ENCODE measurements around the gene ZDHHC14.

Gene ZDHHC14

GRCh38 chr6:157440171-157440570 is 59.2 kb downstream of the ZDHHC14 start:
- no peak for DNase-seq (ENCODE audit: low read depth)
- TF ChIP-seq, protein P1, sequence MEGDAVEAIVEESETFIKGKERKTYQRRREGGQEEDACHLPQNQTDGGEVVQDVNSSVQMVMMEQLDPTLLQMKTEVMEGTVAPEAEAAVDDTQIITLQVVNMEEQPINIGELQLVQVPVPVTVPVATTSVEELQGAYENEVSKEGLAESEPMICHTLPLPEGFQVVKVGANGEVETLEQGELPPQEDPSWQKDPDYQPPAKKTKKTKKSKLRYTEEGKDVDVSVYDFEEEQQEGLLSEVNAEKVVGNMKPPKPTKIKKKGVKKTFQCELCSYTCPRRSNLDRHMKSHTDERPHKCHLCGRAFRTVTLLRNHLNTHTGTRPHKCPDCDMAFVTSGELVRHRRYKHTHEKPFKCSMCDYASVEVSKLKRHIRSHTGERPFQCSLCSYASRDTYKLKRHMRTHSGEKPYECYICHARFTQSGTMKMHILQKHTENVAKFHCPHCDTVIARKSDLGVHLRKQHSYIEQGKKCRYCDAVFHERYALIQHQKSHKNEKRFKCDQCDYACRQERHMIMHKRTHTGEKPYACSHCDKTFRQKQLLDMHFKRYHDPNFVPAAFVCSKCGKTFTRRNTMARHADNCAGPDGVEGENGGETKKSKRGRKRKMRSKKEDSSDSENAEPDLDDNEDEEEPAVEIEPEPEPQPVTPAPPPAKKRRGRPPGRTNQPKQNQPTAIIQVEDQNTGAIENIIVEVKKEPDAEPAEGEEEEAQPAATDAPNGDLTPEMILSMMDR (conservative IDR thresholded peaks at IDR 0.05; ENCODE audit: low read depth, low read length), result no peak
- H3K4me3 ChIP-seq (ENCODE audit: low read length), result no peak overlapping the region

GRCh38 chr6:157442291-157442690 is 61.3 kb downstream of the ZDHHC14 start:
- TF ChIP-seq, protein P1 (conservative IDR thresholded peaks at IDR 0.05; ENCODE audit: low read depth, low read length), result no peak
- no peak for DNase-seq (ENCODE audit: low read depth)
- no peak overlapping the region for H3K4me3 ChIP-seq (ENCODE audit: low read length)

DNA sequence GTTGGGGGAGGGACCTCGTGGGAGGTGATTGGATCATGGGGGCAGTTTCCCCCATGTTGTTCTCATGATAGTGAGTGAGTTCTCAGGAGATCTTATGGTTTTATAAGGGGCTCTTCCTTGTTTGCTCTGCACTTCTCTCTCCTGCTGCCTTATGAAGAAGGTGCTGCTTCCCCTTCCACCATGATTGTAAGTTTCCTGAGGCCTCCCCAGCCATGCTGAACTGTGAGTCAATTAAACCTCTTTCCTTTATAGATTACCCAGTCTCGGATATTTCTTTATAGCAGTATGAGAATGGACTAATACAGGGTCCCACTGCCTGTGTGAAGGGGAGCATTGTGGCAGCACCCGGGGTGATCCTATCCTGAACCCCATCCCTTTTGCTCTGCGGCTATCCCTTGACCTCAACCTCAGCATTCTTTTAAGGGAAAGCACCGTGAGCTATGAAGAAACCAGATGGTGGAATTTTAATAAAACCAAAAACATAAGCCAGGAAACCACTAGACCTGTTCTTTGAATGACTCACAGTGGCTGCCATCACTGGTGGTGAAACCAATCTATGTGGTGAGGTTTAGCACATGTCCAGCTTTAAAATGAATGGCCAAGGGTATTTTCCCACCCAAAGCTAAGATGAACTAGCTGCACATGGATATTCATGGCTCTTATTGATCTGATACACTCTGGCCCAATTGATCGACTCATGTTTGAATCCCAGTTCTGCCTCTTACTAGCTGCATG is 62.2 kb downstream of the ZDHHC14 start:
- no peak overlapping the region for H3K4me3 ChIP-seq (ENCODE audit: low read length)
- TF ChIP-seq, protein P1 (conservative IDR thresholded peaks at IDR 0.05; ENCODE audit: low read depth, low read length), result no peak
- no peak for DNase-seq (ENCODE audit: low read depth)

DNA sequence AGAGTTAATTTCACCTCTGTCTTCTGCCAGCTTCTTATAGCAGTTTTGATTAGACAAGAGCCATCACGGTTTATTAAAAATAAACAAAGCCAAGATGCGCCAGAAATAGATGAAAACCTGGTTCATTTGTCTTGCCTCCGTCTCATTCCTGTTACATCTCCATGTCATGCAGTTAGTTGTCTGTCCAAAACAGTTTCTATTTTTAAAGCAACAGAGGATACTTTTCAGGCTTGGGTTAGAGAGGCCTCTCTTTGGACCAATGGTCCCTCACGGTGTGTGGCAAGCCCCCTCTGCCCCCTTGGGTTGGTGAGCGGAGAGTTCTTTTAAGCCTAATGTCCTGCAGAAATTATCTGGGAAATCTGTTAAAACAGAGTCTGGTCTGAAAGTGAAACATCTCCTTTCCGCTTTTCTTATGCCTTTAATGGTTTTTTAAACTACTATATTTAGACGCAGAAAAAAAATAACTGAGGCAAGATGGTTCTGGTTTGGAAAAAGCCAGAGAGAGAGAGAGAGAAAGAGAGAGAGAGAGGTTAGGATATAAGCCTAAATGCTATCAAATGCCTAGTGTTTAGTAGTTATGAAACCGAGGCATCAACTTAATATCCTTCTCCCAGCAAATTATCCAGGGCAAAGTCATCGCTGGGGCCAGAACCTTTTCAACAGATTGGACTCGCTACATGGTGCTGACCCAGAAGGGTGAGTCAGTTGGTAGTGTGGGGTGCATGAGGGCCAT is 64.5 kb downstream of the ZDHHC14 start:
- TF ChIP-seq, protein P1 (conservative IDR thresholded peaks at IDR 0.05; ENCODE audit: low read depth, low read length), result no peak
- no peak overlapping the region for H3K4me3 ChIP-seq (ENCODE audit: low read length)
- no peak for DNase-seq (ENCODE audit: low read depth)

DNA sequence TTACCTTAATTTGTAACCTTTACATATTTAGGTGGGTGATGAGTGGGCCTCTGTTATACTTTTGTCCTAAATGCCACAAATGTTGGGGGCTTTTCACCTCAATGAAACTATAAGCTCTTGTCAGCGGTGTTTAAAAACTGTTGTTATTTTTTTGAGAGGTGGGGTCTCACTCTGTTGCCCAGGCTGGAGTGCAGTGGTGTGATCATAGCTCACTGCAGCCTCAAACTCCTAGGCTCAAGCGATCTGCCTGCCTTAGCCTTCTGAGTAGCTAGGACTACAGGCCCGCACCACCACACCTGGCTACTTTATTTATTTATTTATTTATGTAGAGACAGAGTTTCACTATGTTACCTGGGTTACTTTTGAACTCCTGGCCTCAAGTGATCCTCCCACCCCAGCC is 66.7 kb downstream of the ZDHHC14 start:
- no peak for DNase-seq (ENCODE audit: low read depth)
- TF ChIP-seq, protein P1 (conservative IDR thresholded peaks at IDR 0.05; ENCODE audit: low read depth, low read length), result no peak
- no peak overlapping the region for H3K4me3 ChIP-seq (ENCODE audit: low read length)

DNA sequence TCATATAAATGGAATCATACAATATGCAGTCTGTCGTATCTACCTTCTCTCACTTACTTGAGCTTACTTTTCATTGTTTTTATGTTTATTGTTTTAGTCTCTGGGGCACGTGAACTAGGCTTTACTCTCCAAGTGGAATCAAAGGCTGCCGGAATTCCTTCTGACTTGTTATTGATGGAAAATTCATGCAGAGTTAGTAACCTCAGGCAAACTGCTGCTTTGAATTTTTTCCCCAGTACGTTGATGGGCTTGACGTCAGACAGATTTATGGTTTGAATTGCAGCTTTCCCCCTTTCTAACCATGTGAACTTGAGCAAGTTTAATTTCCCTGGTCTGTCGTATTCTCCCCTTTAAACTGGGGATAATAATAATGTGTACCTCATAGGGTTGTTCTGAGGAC is 68.6 kb downstream of the ZDHHC14 start:
- TF ChIP-seq, protein P1 (conservative IDR thresholded peaks at IDR 0.05; ENCODE audit: low read depth, low read length), result no peak
- H3K4me3 ChIP-seq (ENCODE audit: low read length), result no peak overlapping the region
- no peak for DNase-seq (ENCODE audit: low read depth)

Measured in retinal pigment epithelial cell (primary cell).